Suprapubic skin (tissue), 3 donors: ENCODE measurements around the gene DSE.

ENCODE experiments used
- POLR2A ChIP-seq, 2 donors: fragments of 450-650 bp; IDR thresholded peaks; one replicate each; pipeline ENCODE4 v1.6.1; 2017; ENCODE audit warnings: antibody characterized with exemption in 2 of 2, mild to moderate bottlenecking in 2 of 2, moderate library complexity in 2 of 2
- TF ChIP-seq, protein P1 (sequence below), 2 donors: fragments of 200-600 bp in 1 of 2; fragments of 450-650 bp in 1 of 2; sonication (generic) in 1 of 2; IDR thresholded peaks; one replicate each; pipeline ENCODE4 v1.5.1; 2016 to 2019; ENCODE audit warnings: antibody characterized with exemption in 2 of 2, mild to moderate bottlenecking in 1 of 2, moderate library complexity in 1 of 2

DNA sequence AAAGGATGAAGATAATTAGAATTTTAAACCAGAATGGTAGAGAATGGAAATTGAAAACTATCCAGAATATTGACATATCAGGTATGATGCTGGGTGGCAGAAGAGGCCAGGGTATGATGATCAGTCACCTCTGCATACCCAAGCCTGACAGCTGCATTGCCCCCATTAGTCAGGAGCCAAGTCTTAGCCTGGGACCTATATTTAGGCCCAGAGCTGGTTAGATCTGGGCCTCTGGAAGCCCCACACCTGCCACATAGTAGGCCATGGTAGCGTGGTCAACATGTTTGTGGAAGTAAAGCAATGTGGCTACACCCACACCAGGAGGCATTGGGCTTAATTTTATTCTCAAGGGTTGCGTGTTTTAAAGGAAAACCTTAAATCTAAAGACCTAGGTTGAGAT is 58.4 kb downstream of the DSE start:
- TF ChIP-seq, protein P1, sequence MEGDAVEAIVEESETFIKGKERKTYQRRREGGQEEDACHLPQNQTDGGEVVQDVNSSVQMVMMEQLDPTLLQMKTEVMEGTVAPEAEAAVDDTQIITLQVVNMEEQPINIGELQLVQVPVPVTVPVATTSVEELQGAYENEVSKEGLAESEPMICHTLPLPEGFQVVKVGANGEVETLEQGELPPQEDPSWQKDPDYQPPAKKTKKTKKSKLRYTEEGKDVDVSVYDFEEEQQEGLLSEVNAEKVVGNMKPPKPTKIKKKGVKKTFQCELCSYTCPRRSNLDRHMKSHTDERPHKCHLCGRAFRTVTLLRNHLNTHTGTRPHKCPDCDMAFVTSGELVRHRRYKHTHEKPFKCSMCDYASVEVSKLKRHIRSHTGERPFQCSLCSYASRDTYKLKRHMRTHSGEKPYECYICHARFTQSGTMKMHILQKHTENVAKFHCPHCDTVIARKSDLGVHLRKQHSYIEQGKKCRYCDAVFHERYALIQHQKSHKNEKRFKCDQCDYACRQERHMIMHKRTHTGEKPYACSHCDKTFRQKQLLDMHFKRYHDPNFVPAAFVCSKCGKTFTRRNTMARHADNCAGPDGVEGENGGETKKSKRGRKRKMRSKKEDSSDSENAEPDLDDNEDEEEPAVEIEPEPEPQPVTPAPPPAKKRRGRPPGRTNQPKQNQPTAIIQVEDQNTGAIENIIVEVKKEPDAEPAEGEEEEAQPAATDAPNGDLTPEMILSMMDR (IDR thresholded peaks at IDR 0.05): no peak
- TF ChIP-seq POLR2A (IDR thresholded peaks at IDR 0.05): no peak
